Right lobe of liver (tissue), 4 donors: ENCODE results near the gene GRK4.

ENCODE experiments used
- CTCF ChIP-seq, 4 donors: fragments of 200-600 bp in 3 of 4; fragments of 450-650 bp in 1 of 4; IDR thresholded peaks; one replicate each; pipeline versions ENCODE4 v1.5.1 to v1.8.0; 2016 to 2022; ENCODE audit warnings: antibody characterized with exemption in 4 of 4, mild to moderate bottlenecking in 2 of 4
- POLR2A ChIP-seq: fragments of 450-650 bp; IDR thresholded peaks from one replicate; pipeline ENCODE4 v1.6.1; 2017; ENCODE audit warnings: antibody characterized with exemption, mild to moderate bottlenecking
- donor health status: DM: no; HTN: no; CAD: no.
- donor health status: DM: no; HTN: no; CAD: no.
- donor health status: DM: no; HTN: yes; CAD: no.

DNA sequence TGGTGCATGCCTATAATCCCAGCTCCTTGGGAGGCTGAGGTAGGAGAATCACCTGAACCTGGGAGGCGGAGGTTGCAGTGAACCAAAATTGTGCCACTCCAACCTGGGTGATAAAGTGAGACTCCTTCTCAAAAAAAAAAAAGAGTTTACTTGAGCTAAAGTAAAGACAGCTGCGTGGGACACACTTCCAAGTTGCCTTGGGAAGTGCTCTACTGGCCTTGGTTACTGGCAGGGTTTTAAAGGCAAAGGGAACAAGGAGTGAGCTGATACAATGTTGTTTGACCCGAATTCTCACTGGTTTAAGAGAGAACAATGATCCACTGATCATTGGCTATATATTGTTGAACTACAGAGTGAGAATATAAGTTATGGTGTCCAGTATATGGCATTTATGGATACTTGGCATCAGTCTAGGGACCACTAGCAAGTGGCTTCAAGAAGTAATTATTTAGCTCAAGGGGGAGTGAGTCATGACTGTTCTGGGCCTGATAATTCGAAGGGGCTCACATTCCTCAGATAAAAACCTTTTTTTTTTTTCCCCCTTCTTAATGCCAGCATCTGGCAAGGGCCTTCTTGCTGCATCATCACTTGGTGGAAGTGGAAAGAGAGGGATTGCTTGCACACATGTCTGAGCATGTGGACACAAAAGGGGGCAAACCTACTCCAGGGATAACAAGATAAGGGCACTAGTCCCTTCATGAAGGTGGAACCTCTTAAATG lies 32.3 kb downstream of the GRK4 start:
- no peak for TF ChIP-seq CTCF (IDR thresholded peaks at IDR 0.05)
- no peak for TF ChIP-seq POLR2A
